CD14-positive monocyte (primary cell): Measurements from ENCODE around the gene KIRREL1. TPM values are rescaled to one million over a fixed set of nuclear protein-coding genes. Genes with fewer than 3 reads are reported as not detected.

Source experiments
- DNase-seq, 3 donors: peaks; one replicate each; pipeline ENCODE4 v3.0.0-alpha.2; 2011 to 2022
- H2AFZ ChIP-seq: 2 replicates; pipeline ENCODE4 v1.6.0; 2012; ENCODE audit warnings: mild to moderate bottlenecking, low read depth, low read length, inconsistent platforms; ENCODE audit not compliant: insufficient read depth, poor library complexity, severe bottlenecking
- H3K27ac ChIP-seq, 2 donors: 1 replicate in 1 of 2; 2 replicates in 1 of 2; pipeline ENCODE4 v1.5.1; 2012 to 2013; ENCODE audit warnings: low read length in 2 of 2, control low read depth in 1 of 2, inconsistent platforms in 1 of 2, low read depth in 1 of 2, mild to moderate bottlenecking in 1 of 2
- H3K27me3 ChIP-seq, 2 donors: one replicate each; pipeline versions ENCODE4 v1.6.0 to v1.6.1; 2011 to 2013; ENCODE audit warnings: low read length in 2 of 2; ENCODE audit not compliant: control insufficient read depth in 2 of 2, insufficient read depth in 2 of 2
- H3K36me3 ChIP-seq, 2 donors: replicated peaks in 1 of 2; 1 replicate in 1 of 2; 2 replicates in 1 of 2; pipeline versions ENCODE4 v1.5.1 to v1.6.1; 2012 to 2013; ENCODE audit warnings: low read length in 2 of 2, control low read depth in 1 of 2, inconsistent platforms in 1 of 2, mild to moderate bottlenecking in 1 of 2; ENCODE audit not compliant: insufficient read depth in 2 of 2, control insufficient read depth in 1 of 2
- H3K4me1 ChIP-seq, 2 donors: 1 replicate in 1 of 2; 2 replicates in 1 of 2; pipeline versions ENCODE4 v1.5.1 to v1.6.1; 2012 to 2013; ENCODE audit warnings: low read length in 2 of 2, control low read depth in 1 of 2, inconsistent platforms in 1 of 2, mild to moderate bottlenecking in 1 of 2, moderate library complexity in 1 of 2; ENCODE audit not compliant: insufficient read depth in 2 of 2, control insufficient read depth in 1 of 2
- H3K4me2 ChIP-seq: replicated peaks from 2 replicates; pipeline ENCODE3; 2012; ENCODE audit warnings: low read length, moderate library complexity, mild to moderate bottlenecking; ENCODE audit not compliant: poor library complexity, severe bottlenecking; ENCODE audit errors: extremely low read depth
- H3K4me3 ChIP-seq, 3 experiments: fragments of 200-600 bp in 1 of 3; sonication (generic) in 1 of 3; replicated peaks in 1 of 3; 1 replicate in 2 of 3; 2 replicates in 1 of 3; pipeline ENCODE4 v1.5.1; 2011 to 2013; ENCODE audit warnings: low read length in 3 of 3, mild to moderate bottlenecking in 3 of 3, control low read depth in 2 of 3, low read depth in 2 of 3, inconsistent platforms in 1 of 3, moderate library complexity in 1 of 3
- H3K79me2 ChIP-seq: 2 replicates; pipeline ENCODE4 v1.6.0; 2012; ENCODE audit warnings: mild to moderate bottlenecking, control low read depth, inconsistent platforms, low read length, moderate library complexity; ENCODE audit not compliant: insufficient read depth
- H3K9ac ChIP-seq: 2 replicates; pipeline ENCODE4 v1.6.0; 2017; ENCODE audit warnings: low read length, mild to moderate bottlenecking; ENCODE audit not compliant: insufficient read depth, poor library complexity, severe bottlenecking
- H3K9me3 ChIP-seq, 2 donors: replicated peaks in 1 of 2; 1 replicate in 1 of 2; 2 replicates in 1 of 2; pipeline versions ENCODE4 v1.5.1 to v1.6.1; 2012 to 2013; ENCODE audit warnings: low read length in 2 of 2, control low read depth in 1 of 2; ENCODE audit not compliant: control insufficient read depth in 1 of 2, insufficient read depth in 1 of 2
- H4K20me1 ChIP-seq: 2 replicates; pipeline ENCODE4 v1.6.0; 2012; ENCODE audit warnings: mild to moderate bottlenecking, low read length, control low read depth, moderate library complexity; ENCODE audit not compliant: insufficient read depth
- H3K27ac Mint-ChIP-seq, 7 donors: one replicate each; pipeline ENCODE4 v1.8.0; 2020; ENCODE audit warnings: mild to moderate bottlenecking in 7 of 7, mixed read lengths in 7 of 7, moderate library complexity in 6 of 7, inconsistent platforms in 2 of 7
- H3K27me3 Mint-ChIP-seq, 3 donors: one replicate each; pipeline ENCODE4 v1.8.0; 2021 to 2022; ENCODE audit warnings: low read depth in 3 of 3, mild to moderate bottlenecking in 3 of 3, mixed read lengths in 3 of 3, moderate library complexity in 3 of 3, inconsistent platforms in 1 of 3
- H3K36me3 Mint-ChIP-seq, 2 donors: one replicate each; pipeline ENCODE4 v1.8.0; 2020; ENCODE audit warnings: mixed read lengths in 2 of 2, inconsistent platforms in 1 of 2, mild to moderate bottlenecking in 1 of 2
- H3K4me1 Mint-ChIP-seq: one replicate; pipeline ENCODE4 v1.8.0; 2020; ENCODE audit warnings: mild to moderate bottlenecking, mixed read lengths
- H3K4me3 Mint-ChIP-seq, 2 donors: one replicate each; pipeline ENCODE4 v1.8.0; 2020; ENCODE audit warnings: mild to moderate bottlenecking in 2 of 2, mixed read lengths in 2 of 2, moderate library complexity in 1 of 2
- H3K9me3 Mint-ChIP-seq, 7 donors: one replicate each; pipeline ENCODE4 v1.8.0; 2020 to 2022; ENCODE audit warnings: mixed read lengths in 7 of 7, mild to moderate bottlenecking in 6 of 7, moderate library complexity in 6 of 7, inconsistent platforms in 2 of 7
- CTCF ChIP-seq: fragments of 200-600 bp; IDR thresholded peaks from one replicate; pipeline ENCODE4 v1.8.0; 2022; ENCODE audit warnings: antibody characterized with exemption, mild to moderate bottlenecking
- WGBS: methylation state at CpG from one replicate; pipeline ENCODE4 v1.1.5; 2013; ENCODE audit warnings: missing lambda C conversion rate; ENCODE audit not compliant: insufficient coverage; 5-methylcytosine and 5-hydroxymethylcytosine counted together
- intact Hi-C, 2 donors: fragments of 100-400 bp; cut with micrococcal nuclease; formaldehyde crosslinking; loops; one replicate each; pipeline versions ENCODE4 v1.15.0 to v1.15.1; 2023
- polyA plus RNA-seq, 3 donors: library from polyadenylated mRNA; depleted of rRNA in 1 of 3; unstranded in 2 of 3; stranded (reverse) in 1 of 3; fragments of 300-500 nt in 2 of 3; fragments of >200 nt in 1 of 3; fragmentation: Illumina TruSeq in 2 of 3; gene quantifications; 1 replicate in 2 of 3; 2 replicates in 1 of 3; pipeline ENCODE4 v1.2.3, GENCODE V29; 2012 to 2021

The KIRREL1 gene
- polyA plus RNA-seq, 3 donors, result not detected

- Histone ChIP-seq H3K79me2 (no peaks in the 10 kb centered on the region), H3K36me3 (no peaks in the 10 kb centered on the region), H3K9me3 (peaks cover 0 to 3% of the 10 kb centered on the region in 2 donors), H3K4me1 (no peaks in the 10 kb centered on the region), H4K20me1 (no peaks in the 10 kb centered on the region), H3K4me3 (no peak overlapping the region), H3K27me3 (no peaks in the 10 kb centered on the region), H3K4me2 (no peak overlapping the region), H3K9ac (no peak overlapping the region), H3K27ac (no peak overlapping the region), H2AFZ (no peak overlapping the region)
- intact Hi-C loops, result loop anchor here in 1 of 2 donors (5.0 to 10.0 kb wide), 2 partner anchors 68 to 156 kb away; a partner anchor contains a TSS
- H3K4me1 Mint-ChIP-seq, result peaks cover 9% of the 10 kb centered on the region
- H3K27me3 Mint-ChIP-seq, result no peaks in the 10 kb centered on the region
- peaks cover 0 to 8% (median 3%) of the 10 kb centered on the region in 7 donors for H3K9me3 Mint-ChIP-seq
- no peaks in the 10 kb centered on the region for H3K36me3 Mint-ChIP-seq
- DNase-seq, result no peak
- no CpG with 5 or more reads among the region's 2 CpGs for WGBS
- peak overlapping the region in 1 of 7 donors; percentile 32 for H3K27ac Mint-ChIP-seq
- H3K4me3 Mint-ChIP-seq, result no peak overlapping the region
- no peak for TF ChIP-seq CTCF
Observed at GRCh38 chr1:157968946-157969345, 24.5 kb upstream of the KIRREL1 start.

DNA sequence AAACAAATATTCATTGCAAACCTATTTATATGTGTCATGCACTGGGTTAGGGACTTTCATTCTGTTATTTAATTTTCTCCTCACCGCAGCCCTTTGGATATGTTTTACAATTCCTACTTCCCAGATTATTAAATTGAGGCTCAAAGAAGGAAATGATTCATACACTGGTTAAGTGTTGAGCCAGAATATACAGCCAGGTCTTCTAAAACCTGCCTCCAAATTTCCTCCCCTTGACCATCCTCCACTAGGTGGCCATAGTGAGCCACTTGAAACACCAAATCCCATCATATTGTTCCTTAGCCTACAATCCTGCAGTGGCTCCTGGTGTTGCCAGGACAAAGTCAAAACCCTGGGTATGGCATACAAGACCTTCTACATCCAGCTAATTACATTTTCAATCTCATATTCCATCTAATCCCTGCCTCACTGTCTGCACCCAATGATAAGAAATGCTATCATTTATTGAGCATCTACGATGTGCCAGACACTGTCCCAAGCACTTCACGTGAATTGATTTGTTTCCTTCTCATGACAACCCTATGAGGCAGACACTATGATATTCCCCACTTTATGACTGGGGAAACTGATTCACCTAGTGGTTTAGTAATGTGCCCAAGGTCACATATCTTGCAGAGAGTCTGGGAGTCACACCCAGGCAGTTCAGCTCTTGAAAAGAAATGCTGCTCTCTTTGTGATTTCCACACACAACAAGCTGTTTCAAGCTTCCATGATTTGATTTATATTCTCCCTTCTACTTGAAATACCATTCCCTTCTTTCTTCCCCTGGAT, 23.6 kb upstream of the KIRREL1 start:
- no peak overlapping the region for H3K4me3 Mint-ChIP-seq
- Histone ChIP-seq H3K4me2 (no peak overlapping the region), H3K27ac (no peak overlapping the region), H3K4me3 (no peak overlapping the region), H3K79me2 (no peaks in the 10 kb centered on the region), H3K9me3 (peaks cover 0 to 3% of the 10 kb centered on the region in 2 donors), H3K4me1 (no peaks in the 10 kb centered on the region), H2AFZ (no peak overlapping the region), H3K36me3 (no peaks in the 10 kb centered on the region), H3K27me3 (no peaks in the 10 kb centered on the region), H4K20me1 (no peaks in the 10 kb centered on the region), H3K9ac (no peak overlapping the region)
- H3K9me3 Mint-ChIP-seq, result peaks cover 0 to 8% (median 3%) of the 10 kb centered on the region in 7 donors
- H3K27me3 Mint-ChIP-seq, result peaks cover 0 to 3% (median 2%) of the 10 kb centered on the region in 3 donors
- WGBS, result no CpG with 5 or more reads among the region's 3 CpGs
- no peaks in the 10 kb centered on the region for H3K36me3 Mint-ChIP-seq
- TF ChIP-seq CTCF, result peak; percentile 79
- H3K4me1 Mint-ChIP-seq, result peaks cover 9% of the 10 kb centered on the region
- intact Hi-C loops, result loop anchor here in 1 of 2 donors (5.0 to 10.0 kb wide), 2 partner anchors 67 to 155 kb away; a partner anchor contains a TSS
- peak in 2 of 3 donors; percentile 8 to 30 for DNase-seq
- no peak overlapping the region for H3K27ac Mint-ChIP-seq
